ENCODE measurements around the gene FBXO3. TPM values are rescaled to one million over a fixed set of nuclear protein-coding genes. Genes with fewer than 3 reads are reported as not detected.

The FBXO3 gene
- total and polyA plus RNA-seq, 2 of the 13 experiments (the other 11 are each of a cell fraction or from before 2014, with no cell fraction given): 20.4 to 27.6 TPM

DNA sequence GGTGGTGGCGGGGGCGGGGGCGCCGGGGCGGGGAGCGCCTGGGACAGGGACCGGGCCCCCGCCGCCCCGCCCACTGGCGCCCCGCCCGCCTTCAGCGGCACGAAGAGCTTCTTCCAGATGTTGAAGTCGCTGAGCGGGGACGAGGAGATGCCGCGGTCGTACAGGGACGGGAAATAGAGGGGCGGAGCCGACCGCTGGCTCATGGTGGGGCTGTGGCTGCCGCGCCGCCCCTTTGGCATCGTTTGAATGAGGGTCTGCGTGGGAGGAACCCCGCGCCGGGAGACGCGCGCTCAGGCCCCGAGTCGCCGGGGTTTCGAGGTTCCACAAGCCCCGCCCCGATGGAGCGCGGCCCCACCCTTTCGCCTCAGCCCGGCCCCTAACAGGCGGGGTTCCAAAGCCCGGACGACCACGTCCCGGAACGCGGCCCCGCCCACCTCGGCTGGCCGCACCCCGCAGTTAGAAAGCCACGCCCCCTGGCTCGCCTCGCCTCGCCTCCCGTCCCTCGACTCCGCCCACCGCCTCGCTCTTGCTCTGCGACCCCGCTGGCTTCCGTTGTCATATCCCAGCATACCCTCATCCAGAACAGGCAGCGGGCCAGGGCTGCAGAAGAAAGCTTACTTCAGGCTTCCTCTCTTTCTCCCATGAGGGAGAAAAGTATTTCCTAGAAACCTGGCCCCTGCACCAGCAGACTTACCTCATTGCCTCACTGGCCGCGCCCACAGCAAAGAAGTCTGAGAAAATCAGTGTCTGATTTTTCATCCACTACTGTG is 73.6 kb downstream of the FBXO3 start, which contains the start of gene C11orf91 (continued):
- TF ChIP-seq, protein P1, sequence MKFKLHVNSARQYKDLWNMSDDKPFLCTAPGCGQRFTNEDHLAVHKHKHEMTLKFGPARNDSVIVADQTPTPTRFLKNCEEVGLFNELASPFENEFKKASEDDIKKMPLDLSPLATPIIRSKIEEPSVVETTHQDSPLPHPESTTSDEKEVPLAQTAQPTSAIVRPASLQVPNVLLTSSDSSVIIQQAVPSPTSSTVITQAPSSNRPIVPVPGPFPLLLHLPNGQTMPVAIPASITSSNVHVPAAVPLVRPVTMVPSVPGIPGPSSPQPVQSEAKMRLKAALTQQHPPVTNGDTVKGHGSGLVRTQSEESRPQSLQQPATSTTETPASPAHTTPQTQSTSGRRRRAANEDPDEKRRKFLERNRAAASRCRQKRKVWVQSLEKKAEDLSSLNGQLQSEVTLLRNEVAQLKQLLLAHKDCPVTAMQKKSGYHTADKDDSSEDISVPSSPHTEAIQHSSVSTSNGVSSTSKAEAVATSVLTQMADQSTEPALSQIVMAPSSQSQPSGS (CRISPR knock-in tag; IDR thresholded peaks at IDR 0.05): no peak
- TF ChIP-seq CREB1 (IDR thresholded peaks at IDR 0.05): no peak
- TF ChIP-seq CREB1 (CRISPR knock-in tag; IDR thresholded peaks at IDR 0.05): 0 out of 2 replicates have a peak, but pooled peaks have one; percentile 25
- no peak for TF ChIP-seq ZNF446 (CRISPR knock-in tag; IDR thresholded peaks at IDR 0.05)
- 0 out of 2 replicates have a peak, but pooled peaks have one; percentile 44 for TF ChIP-seq MXD4 (CRISPR knock-in tag; IDR thresholded peaks at IDR 0.05)
- TF ChIP-seq, protein P2, sequence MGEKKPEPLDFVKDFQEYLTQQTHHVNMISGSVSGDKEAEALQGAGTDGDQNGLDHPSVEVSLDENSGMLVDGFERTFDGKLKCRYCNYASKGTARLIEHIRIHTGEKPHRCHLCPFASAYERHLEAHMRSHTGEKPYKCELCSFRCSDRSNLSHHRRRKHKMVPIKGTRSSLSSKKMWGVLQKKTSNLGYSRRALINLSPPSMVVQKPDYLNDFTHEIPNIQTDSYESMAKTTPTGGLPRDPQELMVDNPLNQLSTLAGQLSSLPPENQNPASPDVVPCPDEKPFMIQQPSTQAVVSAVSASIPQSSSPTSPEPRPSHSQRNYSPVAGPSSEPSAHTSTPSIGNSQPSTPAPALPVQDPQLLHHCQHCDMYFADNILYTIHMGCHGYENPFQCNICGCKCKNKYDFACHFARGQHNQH (CRISPR knock-in tag; IDR thresholded peaks at IDR 0.05): peak; percentile 72
- TF ChIP-seq PHF21A (CRISPR knock-in tag; IDR thresholded peaks at IDR 0.05): 0 out of 2 replicates have a peak, but pooled peaks have one; percentile 31
- TF ChIP-seq, protein P3, sequence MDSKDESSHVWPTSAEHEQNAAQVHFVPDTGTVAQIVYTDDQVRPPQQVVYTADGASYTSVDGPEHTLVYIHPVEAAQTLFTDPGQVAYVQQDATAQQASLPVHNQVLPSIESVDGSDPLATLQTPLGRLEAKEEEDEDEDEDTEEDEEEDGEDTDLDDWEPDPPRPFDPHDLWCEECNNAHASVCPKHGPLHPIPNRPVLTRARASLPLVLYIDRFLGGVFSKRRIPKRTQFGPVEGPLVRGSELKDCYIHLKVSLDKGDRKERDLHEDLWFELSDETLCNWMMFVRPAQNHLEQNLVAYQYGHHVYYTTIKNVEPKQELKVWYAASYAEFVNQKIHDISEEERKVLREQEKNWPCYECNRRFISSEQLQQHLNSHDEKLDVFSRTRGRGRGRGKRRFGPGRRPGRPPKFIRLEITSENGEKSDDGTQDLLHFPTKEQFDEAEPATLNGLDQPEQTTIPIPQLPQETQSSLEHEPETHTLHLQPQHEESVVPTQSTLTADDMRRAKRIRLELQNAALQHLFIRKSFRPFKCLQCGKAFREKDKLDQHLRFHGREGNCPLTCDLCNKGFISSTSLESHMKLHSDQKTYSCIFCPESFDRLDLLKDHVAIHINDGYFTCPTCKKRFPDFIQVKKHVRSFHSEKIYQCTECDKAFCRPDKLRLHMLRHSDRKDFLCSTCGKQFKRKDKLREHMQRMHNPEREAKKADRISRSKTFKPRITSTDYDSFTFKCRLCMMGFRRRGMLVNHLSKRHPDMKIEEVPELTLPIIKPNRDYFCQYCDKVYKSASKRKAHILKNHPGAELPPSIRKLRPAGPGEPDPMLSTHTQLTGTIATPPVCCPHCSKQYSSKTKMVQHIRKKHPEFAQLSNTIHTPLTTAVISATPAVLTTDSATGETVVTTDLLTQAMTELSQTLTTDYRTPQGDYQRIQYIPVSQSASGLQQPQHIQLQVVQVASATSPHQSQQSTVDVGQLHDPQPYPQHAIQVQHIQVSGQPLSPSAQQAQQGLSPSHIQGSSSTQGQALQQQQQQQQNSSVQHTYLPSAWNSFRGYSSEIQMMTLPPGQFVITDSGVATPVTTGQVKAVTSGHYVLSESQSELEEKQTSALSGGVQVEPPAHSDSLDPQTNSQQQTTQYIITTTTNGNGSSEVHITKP (CRISPR knock-in tag; IDR thresholded peaks at IDR 0.05; ENCODE audit: low read depth): peak; percentile 41; the same call in 1 of the 2 replicates
- no peak for TF ChIP-seq RAD51 (IDR thresholded peaks at IDR 0.05; ENCODE audit: borderline replicate concordance)
- TF ChIP-seq, protein P4, sequence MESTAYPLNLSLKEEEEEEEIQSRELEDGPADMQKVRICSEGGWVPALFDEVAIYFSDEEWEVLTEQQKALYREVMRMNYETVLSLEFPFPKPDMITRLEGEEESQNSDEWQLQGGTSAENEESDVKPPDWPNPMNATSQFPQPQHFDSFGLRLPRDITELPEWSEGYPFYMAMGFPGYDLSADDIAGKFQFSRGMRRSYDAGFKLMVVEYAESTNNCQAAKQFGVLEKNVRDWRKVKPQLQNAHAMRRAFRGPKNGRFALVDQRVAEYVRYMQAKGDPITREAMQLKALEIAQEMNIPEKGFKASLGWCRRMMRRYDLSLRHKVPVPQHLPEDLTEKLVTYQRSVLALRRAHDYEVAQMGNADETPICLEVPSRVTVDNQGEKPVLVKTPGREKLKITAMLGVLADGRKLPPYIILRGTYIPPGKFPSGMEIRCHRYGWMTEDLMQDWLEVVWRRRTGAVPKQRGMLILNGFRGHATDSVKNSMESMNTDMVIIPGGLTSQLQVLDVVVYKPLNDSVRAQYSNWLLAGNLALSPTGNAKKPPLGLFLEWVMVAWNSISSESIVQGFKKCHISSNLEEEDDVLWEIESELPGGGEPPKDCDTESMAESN (CRISPR knock-in tag; conservative IDR thresholded peaks at IDR 0.05): peak; percentile 58
- TF ChIP-seq HDAC1 (CRISPR knock-in tag; IDR thresholded peaks at IDR 0.05): peak; percentile 63
- TF ChIP-seq NCOR1 (IDR thresholded peaks at IDR 0.05; ENCODE audit: borderline replicate concordance, low read length): no peak
- TF ChIP-seq, protein P5, sequence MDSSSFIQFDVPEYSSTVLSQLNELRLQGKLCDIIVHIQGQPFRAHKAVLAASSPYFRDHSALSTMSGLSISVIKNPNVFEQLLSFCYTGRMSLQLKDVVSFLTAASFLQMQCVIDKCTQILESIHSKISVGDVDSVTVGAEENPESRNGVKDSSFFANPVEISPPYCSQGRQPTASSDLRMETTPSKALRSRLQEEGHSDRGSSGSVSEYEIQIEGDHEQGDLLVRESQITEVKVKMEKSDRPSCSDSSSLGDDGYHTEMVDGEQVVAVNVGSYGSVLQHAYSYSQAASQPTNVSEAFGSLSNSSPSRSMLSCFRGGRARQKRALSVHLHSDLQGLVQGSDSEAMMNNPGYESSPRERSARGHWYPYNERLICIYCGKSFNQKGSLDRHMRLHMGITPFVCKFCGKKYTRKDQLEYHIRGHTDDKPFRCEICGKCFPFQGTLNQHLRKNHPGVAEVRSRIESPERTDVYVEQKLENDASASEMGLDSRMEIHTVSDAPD (CRISPR knock-in tag; IDR thresholded peaks at IDR 0.05): 0 out of 2 replicates have a peak, but pooled peaks have one; percentile 39
- no peak for TF ChIP-seq LCORL (IDR thresholded peaks at IDR 0.05)
- peak; percentile 70; the same call in 1 of the 2 replicates for TF ChIP-seq LCORL (CRISPR knock-in tag; IDR thresholded peaks at IDR 0.05)
- peak; percentile 31 for TF ChIP-seq AGO1 (IDR thresholded peaks at IDR 0.05; ENCODE audit: low read depth, low read length, poor library complexity, severe bottlenecking)
- no peak for TF ChIP-seq SOX13 (IDR thresholded peaks at IDR 0.05)
- TF ChIP-seq SOX13 (CRISPR knock-in tag; conservative IDR thresholded peaks at IDR 0.05 in 1 of 2, IDR thresholded peaks at IDR 0.05 in 1 of 2): peak in 1 of 2 experiments; percentile 38; a peak in 1 of 4 replicates

All from HepG2 (cell line).